ENCODE results near the gene AP1G2.

The AP1G2 gene

DNA sequence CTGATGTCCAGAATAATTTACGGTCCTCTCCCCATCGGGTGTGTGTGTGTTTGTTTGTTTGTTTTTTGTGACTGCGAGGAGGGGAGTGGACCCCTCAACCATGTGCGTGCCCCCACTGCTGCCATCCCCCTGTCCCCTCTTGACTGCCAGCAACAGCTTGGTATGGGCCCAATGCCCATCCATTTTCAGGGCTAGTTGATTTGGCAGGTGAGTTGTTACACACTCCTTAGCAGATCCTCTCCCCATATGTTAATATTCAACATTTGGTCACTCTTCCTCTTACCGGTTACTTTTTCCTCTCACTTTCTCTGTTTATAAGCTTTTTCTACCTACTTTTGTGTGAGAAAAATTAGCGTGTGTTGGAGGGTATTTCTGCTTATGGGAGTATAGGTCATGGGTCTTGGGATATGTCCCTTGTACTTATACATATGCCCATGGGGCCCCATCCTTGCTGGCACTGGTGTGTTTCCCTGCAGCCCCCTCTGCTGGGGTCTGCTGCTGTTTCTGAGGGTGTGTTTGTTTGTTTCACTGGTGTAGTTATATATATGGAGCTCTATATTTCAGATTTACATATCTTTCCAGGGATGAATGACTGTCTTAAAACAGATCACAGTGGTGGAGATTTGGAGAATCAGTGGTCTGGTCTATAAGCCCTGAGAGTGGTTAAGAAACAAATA, 49.8 kb downstream of the AP1G2 start:
- DNase-seq (ENCODE audit: insufficient read length, low spot score) (no peak), FAIRE-seq (no peak)
- TF ChIP-seq, protein P1, sequence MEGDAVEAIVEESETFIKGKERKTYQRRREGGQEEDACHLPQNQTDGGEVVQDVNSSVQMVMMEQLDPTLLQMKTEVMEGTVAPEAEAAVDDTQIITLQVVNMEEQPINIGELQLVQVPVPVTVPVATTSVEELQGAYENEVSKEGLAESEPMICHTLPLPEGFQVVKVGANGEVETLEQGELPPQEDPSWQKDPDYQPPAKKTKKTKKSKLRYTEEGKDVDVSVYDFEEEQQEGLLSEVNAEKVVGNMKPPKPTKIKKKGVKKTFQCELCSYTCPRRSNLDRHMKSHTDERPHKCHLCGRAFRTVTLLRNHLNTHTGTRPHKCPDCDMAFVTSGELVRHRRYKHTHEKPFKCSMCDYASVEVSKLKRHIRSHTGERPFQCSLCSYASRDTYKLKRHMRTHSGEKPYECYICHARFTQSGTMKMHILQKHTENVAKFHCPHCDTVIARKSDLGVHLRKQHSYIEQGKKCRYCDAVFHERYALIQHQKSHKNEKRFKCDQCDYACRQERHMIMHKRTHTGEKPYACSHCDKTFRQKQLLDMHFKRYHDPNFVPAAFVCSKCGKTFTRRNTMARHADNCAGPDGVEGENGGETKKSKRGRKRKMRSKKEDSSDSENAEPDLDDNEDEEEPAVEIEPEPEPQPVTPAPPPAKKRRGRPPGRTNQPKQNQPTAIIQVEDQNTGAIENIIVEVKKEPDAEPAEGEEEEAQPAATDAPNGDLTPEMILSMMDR (IDR thresholded peaks at IDR 0.05; ENCODE audit: insufficient read depth, missing control alignments) = peak; percentile 14

DNA sequence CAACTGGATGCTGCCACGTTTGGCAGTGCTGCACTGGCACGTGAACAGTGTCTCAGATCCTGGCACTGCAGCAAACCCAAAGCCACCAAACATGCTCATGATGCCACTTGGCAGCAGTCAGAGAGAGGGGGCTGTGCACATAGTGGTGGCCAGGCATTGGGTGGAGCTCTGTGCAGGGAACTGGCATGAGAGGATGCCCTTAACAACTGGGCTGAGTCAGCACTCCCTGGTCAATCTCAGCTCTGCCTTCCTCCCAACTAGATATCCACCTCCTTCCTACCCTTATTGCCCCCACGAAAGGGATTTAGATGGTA, 53.0 kb downstream of the AP1G2 start:
- DNase-seq (ENCODE audit: insufficient read length, low spot score) (no peak), FAIRE-seq (no peak)
- TF ChIP-seq, protein P1 (IDR thresholded peaks at IDR 0.05; ENCODE audit: insufficient read depth, missing control alignments) = no peak

DNA sequence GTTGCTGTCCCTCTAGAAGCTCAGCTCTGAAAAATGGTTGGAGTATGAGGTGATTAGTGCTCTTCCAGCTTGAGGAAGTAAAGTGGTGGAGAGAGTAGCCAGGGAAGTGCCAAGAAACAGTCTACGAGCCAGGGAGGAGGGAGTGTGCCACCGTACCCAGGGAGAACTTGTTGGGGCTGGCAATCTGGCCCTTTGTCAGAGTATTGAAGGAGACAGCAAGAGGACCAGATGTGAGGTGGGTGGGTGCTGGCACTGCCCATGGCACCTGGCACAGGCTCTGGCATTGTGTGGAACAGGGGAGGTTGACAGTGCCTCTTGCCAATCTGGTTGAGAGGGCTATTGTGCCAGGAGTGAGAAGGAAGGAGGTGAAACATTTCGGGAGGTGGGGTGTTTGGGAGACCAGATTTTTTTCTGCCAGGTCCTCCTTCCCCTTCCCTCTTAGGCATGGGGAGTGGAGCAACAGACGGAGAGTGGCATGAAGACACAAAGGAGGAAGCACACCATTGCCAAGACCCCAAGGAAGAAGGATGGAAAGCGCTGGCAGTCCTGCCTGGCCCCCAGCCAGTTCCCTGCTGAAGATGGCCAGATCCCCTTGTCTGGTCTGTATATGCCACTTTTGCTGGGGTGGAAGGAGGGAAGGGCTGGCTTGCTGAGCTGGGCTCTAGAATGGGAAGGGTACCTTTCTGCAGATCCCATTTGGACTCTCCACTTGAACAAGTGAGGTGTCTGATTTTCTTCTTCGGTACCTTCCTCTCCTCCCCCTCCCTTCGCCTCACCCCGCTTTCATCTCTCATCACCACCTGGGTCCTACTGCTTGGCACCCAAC, 53.6 kb downstream of the AP1G2 start:
- FAIRE-seq (no peak), DNase-seq (ENCODE audit: insufficient read length, low spot score) (no peak)
- TF ChIP-seq, protein P1 (IDR thresholded peaks at IDR 0.05; ENCODE audit: insufficient read depth, missing control alignments) = no peak

DNA sequence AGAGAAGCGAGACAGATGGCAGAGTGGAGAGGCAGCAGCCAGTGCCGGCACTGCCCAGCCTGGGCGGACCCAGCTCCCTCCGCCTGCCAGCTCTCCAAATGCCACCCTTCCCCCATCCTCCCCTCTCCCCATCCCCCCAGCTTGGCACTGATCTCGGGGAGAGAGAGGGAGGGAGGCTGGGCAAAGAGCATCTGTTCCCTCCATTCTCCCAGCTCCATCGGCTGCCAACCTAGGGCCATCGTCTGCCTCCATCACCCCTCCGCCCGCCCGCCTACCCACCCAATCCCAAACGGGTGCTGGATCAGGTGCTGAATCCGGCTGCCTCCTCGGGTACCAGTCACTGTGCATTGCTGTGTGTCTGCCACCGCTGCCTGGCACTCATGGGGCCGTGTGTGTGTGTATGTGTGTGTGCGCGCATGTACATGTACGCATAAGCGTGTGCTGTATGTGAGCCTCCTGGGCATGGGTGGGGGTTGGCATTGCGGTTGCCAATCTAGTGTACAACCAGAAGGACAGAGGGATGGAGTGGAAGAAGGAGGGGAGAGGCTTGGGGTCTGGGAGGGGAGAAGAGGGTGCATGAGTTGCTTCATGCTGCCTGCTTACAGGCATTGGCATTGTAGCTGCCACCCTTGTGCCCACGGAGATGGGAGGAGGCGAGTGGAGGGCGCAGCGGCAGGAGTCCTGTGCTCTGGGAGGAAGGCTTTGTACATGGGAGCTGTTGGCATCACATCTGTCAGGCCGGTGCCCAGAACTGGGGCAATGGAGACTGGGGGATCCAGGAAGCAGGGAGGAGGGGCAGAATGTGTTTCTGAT, 54.4 kb downstream of the AP1G2 start:
- no peak for FAIRE-seq
- no peak for DNase-seq (ENCODE audit: insufficient read length, low spot score)
- TF ChIP-seq, protein P1 (IDR thresholded peaks at IDR 0.05; ENCODE audit: insufficient read depth, missing control alignments) = no peak

DNA sequence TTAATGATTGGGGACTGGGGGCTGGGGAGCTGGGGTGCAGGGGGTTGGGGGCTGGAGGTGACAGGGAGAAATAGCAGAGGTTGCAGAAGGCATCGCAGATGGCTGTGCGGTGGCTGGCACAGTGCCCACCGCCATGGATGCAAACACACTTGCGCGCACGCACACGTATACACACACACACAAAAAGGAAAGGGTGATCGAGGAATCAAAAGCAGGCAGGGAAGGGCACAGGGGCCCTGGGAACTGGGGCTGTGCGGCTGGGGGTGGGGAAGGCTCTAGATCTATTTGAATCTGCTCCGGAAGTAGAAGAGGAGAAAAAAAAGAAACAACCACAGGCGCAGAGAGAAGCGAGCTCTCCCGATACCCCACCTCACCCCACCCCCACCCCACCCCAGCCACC, 55.4 kb downstream of the AP1G2 start:
- TF ChIP-seq, protein P1 (IDR thresholded peaks at IDR 0.05; ENCODE audit: insufficient read depth, missing control alignments) = no peak
- FAIRE-seq (no peak), DNase-seq (ENCODE audit: insufficient read length, low spot score) (no peak)
